Limb (tissue), 2 donors: Measurements from ENCODE around the gene DOK6.

Experiments
- DNase-seq, 2 donors: peaks; one replicate each; pipeline ENCODE4 v3.0.0-alpha.2; 2016; ENCODE audit errors: extremely low spot score in 2 of 2

Gene DOK6

GRCh38 chr18:69737851-69738250 lies 337.2 kb downstream of the DOK6 start:
- no peak for DNase-seq

DNA sequence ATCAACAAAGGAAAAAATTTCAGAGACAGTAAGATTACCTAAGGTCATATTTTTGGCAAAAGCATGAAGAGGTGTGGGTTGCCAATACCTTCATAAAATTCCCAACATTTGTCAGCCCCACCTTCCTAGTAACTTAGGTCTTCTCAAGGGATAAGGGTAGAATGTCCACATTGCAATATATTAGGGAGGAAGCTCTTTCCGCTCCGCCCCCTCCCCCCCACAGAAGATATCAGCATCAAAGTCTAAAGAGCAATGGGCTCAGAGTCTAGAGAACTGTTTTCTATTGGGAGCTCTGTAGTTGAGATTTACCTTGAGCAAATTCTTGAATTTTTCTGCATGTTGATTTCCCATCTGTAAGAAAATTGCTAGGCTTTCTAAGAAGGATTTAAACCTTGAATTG lies 346.7 kb downstream of the DOK6 start:
- DNase-seq: no peak

DNA sequence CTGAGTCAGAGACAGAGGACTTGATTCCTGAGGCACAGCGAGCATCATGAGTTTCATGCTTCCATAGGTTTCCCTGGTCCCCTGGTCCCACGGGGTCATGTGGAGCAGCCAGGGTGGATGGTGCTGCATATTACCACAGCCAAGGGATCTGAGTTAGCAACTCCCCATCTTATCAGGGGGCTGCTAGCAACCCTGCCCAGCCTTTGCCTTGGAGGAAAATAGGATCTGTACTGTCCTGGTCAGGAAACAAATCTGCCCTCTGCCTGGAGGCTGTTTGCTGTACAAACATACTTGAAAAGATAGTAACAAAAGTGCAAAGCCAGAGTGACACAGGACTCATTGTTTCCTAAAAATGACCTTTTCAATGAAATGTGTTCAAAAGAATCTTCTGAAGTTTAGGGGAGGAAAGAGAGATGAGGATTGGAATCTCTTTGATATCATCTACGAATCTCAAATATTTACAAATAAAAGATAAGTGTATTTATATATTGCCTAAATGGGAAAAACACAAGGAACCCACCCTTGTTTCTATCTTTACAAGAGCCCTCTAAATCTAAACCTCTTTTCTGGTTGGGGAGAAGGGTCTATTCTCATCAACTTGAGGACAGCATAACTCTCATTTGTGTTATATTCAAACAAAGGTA lies 352.2 kb downstream of the DOK6 start:
- DNase-seq: no peak

GRCh38 chr18:69754108-69754507 lies 353.4 kb downstream of the DOK6 start:
- no peak for DNase-seq

- no peak for DNase-seq
Measured at GRCh38 chr18:69755041-69755440, 354.4 kb downstream of the DOK6 start.

- DNase-seq: no peak
Measured at GRCh38 chr18:69755856-69756496, 355.3 kb downstream of the DOK6 start.

GRCh38 chr18:69757733-69758132 lies 357.0 kb downstream of the DOK6 start:
- DNase-seq: no peak

DNA sequence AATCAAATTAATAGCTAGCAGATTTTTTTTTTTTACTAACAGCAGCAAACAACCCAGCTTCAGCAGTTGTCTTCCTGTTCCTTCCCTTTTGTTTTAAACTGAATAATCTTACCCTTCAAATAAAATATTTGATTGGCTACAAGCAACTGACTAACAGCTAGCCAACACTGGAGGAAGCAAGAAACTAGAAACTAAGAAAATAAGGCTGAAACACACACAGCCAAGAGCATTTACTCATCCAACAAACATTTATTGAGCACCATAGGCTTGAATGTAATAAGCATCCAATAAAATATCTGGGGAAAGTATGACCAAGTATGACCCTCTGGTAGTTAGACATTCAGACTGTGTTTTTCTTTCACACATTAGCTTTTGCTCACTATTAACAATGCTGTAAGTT lies 357.8 kb downstream of the DOK6 start:
- no peak for DNase-seq

GRCh38 chr18:69759046-69759445 lies 358.4 kb downstream of the DOK6 start:
- no peak for DNase-seq

- no peak for DNase-seq
Measured at GRCh38 chr18:69763002-69763401, 362.3 kb downstream of the DOK6 start.

GRCh38 chr18:69763821-69764220 lies 363.1 kb downstream of the DOK6 start:
- DNase-seq: no peak

GRCh38 chr18:69770238-69770637 lies 369.6 kb downstream of the DOK6 start:
- DNase-seq: no peak

GRCh38 chr18:69774831-69775230 lies 374.1 kb downstream of the DOK6 start:
- no peak for DNase-seq

DNA sequence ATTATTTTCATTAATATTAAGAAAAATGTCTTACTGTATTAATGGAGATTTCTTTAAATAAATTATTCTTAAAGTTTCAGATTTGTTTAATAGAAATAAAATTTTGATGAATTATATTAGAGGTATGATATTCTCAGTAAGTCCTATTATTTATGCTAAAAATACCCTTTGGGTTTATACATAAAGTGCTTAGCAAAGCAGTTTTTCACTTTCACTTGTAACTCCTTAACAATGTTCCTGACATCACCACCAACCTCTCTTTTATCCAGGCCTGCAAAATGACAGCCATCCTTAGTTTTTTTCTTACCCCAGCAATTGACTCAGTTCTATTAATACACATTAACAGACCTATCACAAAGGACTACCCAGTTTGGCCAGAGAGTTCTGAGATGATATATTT lies 376.6 kb downstream of the DOK6 start:
- no peak for DNase-seq

GRCh38 chr18:69778680-69779079 lies 378.0 kb downstream of the DOK6 start:
- DNase-seq: no peak

DNA sequence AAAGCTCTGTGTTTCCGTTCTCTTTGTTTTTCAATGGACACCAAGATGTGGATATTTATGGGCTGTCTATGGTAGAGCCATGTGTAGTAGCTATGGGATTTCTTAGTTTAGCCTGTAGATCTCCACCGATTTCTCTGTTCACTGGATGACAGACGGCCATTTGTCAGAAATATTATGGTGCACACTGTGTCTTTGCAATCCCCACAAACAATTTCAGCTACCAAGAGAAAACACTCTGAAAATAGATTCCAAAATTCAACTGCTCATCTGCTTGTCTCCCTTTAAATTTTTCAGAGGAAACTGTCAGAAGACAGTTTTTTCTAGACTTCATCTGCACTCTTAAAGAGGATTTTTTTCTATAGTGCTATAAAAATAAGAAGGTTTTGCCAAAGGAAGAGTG lies 380.2 kb downstream of the DOK6 start:
- no peak for DNase-seq

GRCh38 chr18:69784815-69785214 lies 384.1 kb downstream of the DOK6 start:
- no peak for DNase-seq

DNA sequence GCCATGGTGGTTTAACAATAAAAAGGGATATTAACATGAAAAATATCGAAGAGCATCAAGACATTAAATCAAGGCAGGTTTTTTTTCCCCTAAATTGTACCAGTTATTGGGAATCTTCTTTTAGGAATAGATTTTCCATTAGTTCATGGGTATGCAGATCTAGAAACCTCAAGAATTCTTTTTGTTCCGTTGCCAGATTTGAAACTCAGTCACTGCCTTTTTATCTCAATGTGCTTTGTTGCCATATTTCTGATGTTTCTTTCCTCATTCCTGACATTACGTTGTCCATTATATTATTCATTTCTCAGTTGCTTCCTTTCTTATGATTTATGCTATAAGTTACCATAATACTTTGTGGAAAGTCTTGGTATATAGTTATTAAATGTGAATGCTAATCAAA lies 384.8 kb downstream of the DOK6 start:
- DNase-seq: no peak

DNA sequence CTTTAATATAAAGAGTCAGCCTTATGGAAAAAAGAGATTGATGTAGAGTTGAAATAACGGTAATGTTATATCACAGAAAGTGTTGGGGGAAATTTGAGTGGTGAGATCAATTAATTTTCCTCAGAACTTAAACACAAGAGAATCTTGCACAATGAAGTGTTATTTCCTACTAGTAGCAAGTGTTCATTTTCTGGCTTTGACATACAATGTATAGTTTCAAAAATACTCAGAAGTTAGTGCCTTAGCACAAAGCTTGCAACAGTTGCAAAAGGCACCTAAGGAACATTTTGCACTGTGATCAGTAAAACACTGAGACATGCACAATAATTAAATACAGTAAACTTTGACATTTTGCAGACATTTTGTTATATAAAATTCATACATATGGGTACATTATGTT lies 385.7 kb downstream of the DOK6 start:
- no peak for DNase-seq

- DNase-seq: no peak
Measured at GRCh38 chr18:69787825-69788547, 387.3 kb downstream of the DOK6 start.

GRCh38 chr18:69789794-69790193 lies 389.1 kb downstream of the DOK6 start:
- DNase-seq: no peak

GRCh38 chr18:69790649-69791048 lies 390.0 kb downstream of the DOK6 start:
- no peak for DNase-seq

GRCh38 chr18:69795791-69796190 lies 395.1 kb downstream of the DOK6 start:
- DNase-seq: no peak
